ENCODE results near the gene SPAG16. TPM values are rescaled to one million over a fixed set of nuclear protein-coding genes. Genes with fewer than 3 reads are reported as not detected.

SPAG16 gene
- total RNA-seq, 2 donors from 2014 or later = 15.5 to 22.8 TPM

- intact Hi-C loops (cut with DNase I) = no loop called here
- no peaks in the 10 kb centered on the region for H3K36me3 ChIP-seq (replicated peaks in 1 of 2; ENCODE audit: insufficient read depth in 1 of 2, low read depth in 2 of 2)
- 83 to 85% methylated on average over 1 of the region's 1 CpG for WGBS, 2 donors
- H3K9me3 ChIP-seq = no peaks in the 10 kb centered on the region
- ATAC-seq = no peak
- H3K4me1 ChIP-seq = no peaks in the 10 kb centered on the region
- DNase-seq = no peak
- TF ChIP-seq POLR2A (IDR thresholded peaks at IDR 0.05) (no peak), CTCF (IDR thresholded peaks at IDR 0.05) (no peak)
- no peak overlapping the region for H3K27ac ChIP-seq
- no peak overlapping the region for H3K4me3 ChIP-seq
- H3K27me3 ChIP-seq = no peaks in the 10 kb centered on the region
Measured at GRCh38 chr2:214365549-214365948, 1081.3 kb downstream of the SPAG16 start.

- DNase-seq (no peak), ATAC-seq (no peak)
- Histone ChIP-seq H3K27ac (no peak overlapping the region), H3K4me3 (no peak overlapping the region), H3K36me3 (replicated peaks in 1 of 2; ENCODE audit: insufficient read depth in 1 of 2, low read depth in 2 of 2) (no peaks in the 10 kb centered on the region), H3K27me3 (no peaks in the 10 kb centered on the region), H3K9me3 (no peaks in the 10 kb centered on the region), H3K4me1 (no peaks in the 10 kb centered on the region)
- intact Hi-C loops (cut with DNase I) = no loop called here
- 30 to 32% methylated on average over 3 of the region's 3 CpGs for WGBS, 2 donors
- TF ChIP-seq CTCF (IDR thresholded peaks at IDR 0.05) = no peak
- TF ChIP-seq POLR2A (IDR thresholded peaks at IDR 0.05) = no peak
Measured at GRCh38 chr2:214367171-214367570, 1082.9 kb downstream of the SPAG16 start.

- 77 to 80% methylated on average over 7 of the region's 7 CpGs for WGBS, 2 donors
- no peaks in the 10 kb centered on the region for H3K36me3 ChIP-seq (replicated peaks in 1 of 2; ENCODE audit: insufficient read depth in 1 of 2, low read depth in 2 of 2)
- no peaks in the 10 kb centered on the region for H3K4me1 ChIP-seq
- H3K27ac ChIP-seq = no peak overlapping the region
- TF ChIP-seq POLR2A (IDR thresholded peaks at IDR 0.05) = no peak
- no peak for TF ChIP-seq CTCF (IDR thresholded peaks at IDR 0.05)
- no peak for ATAC-seq
- no peak overlapping the region for H3K4me3 ChIP-seq
- no peak for DNase-seq
- no peaks in the 10 kb centered on the region for H3K9me3 ChIP-seq
- intact Hi-C loops (cut with DNase I) = no loop called here
- no peaks in the 10 kb centered on the region for H3K27me3 ChIP-seq
Measured at GRCh38 chr2:214376618-214377285, 1092.5 kb downstream of the SPAG16 start.

DNA sequence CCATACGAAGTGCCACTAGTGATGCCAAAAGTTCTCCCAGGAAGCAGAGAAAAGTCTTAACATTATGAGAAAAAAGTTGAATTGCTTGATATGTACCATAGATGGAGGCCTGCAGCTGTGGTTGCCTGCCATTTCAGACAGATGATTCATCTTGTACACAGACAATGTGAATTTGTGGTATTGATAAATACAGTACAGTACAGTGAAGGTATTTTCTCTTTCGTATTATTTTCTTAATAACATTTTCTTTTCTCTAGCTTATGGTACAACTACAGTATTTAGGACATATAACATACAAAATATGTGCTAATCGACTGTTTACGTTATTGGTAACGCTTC is 1093.0 kb downstream of the SPAG16 start:
- intact Hi-C loops (cut with DNase I) = no loop called here
- TF ChIP-seq POLR2A (IDR thresholded peaks at IDR 0.05) (no peak), CTCF (IDR thresholded peaks at IDR 0.05) (no peak)
- no peaks in the 10 kb centered on the region for H3K4me1 ChIP-seq

GRCh38 chr2:214378455-214379103 is 1094.3 kb downstream of the SPAG16 start:
- Histone ChIP-seq H3K4me1 (no peaks in the 10 kb centered on the region), H3K36me3 (replicated peaks in 1 of 2; ENCODE audit: insufficient read depth in 1 of 2, low read depth in 2 of 2) (no peaks in the 10 kb centered on the region), H3K9me3 (no peaks in the 10 kb centered on the region), H3K27me3 (no peaks in the 10 kb centered on the region), H3K4me3 (no peak overlapping the region), H3K27ac (no peak overlapping the region)
- 16 to 26% methylated on average over 3 of the region's 3 CpGs for WGBS, 2 donors
- TF ChIP-seq POLR2A (IDR thresholded peaks at IDR 0.05) (no peak), CTCF (IDR thresholded peaks at IDR 0.05) (no peak)
- ATAC-seq (peak; percentile 15), DNase-seq (peak; percentile 15 to 45 (median 24))
- intact Hi-C loops (cut with DNase I) = no loop called here

More for the DNA sequence above, 1093.0 kb downstream of the SPAG16 start:
- no peak overlapping the region for H3K27ac ChIP-seq
- no peak overlapping the region for H3K4me3 ChIP-seq
- DNase-seq = no peak
- 76 to 84% methylated on average over 5 of the region's 5 CpGs for WGBS, 2 donors
- no peaks in the 10 kb centered on the region for H3K9me3 ChIP-seq
- ATAC-seq = no peak
- no peaks in the 10 kb centered on the region for H3K36me3 ChIP-seq (replicated peaks in 1 of 2; ENCODE audit: insufficient read depth in 1 of 2, low read depth in 2 of 2)
- no peaks in the 10 kb centered on the region for H3K27me3 ChIP-seq

All from body of pancreas (tissue), 4 donors.